Activated CD8-positive, alpha-beta memory T cell treated with anti-CD3 and anti-CD28 coated beads, Interleukin-2, amount 50 U/mL, for 1 hour (primary cell): ENCODE data around the gene TPMT.
"Not testable (repeated sequence)": the region's sequence is repeated elsewhere in the genome, so short reads cannot be mapped to it uniquely, and the experiment has no call there.

Experiments
- DNase-seq: peaks from one replicate; pipeline ENCODE4 v3.0.0-alpha.2; 2020; ENCODE audit errors: extremely low read depth

Gene TPMT

DNA sequence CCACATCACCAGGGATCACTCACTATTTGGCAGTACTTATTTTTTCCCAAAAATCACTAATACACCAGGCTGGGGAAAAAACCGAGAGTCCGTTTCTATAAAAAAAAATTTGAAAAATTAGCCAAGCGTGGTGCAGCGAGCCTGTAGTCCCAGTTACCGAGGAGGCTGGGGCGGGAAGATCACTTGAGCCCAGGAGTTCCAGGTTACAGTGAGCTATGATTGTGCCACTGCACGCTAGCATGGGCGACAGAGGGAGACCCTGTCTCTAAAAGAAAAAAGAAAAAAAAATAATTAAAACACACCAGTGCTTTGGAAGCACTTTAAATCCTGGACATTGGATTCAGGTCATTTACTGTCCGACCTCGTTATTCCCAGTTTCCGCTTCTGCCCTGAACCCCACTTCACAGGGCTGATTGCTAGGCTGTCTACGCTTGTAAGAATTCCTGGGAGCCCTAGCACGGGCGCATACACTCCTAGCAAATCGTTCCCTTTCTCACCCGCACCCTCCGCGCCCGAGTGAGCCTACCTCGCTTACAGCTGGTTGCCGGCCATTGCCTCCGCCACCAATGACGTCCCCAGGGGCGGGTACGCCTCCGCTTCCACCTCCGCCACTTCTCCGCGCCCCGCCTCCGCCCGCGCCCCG lies at the start of gene TPMT:
Gene TPMT, minus strand, starts transcription at position 571 of the 643 bp plus-strand sequence. CDS start 5,950 bp downstream, outside the sequence.
- DNase-seq: no peak

DNA sequence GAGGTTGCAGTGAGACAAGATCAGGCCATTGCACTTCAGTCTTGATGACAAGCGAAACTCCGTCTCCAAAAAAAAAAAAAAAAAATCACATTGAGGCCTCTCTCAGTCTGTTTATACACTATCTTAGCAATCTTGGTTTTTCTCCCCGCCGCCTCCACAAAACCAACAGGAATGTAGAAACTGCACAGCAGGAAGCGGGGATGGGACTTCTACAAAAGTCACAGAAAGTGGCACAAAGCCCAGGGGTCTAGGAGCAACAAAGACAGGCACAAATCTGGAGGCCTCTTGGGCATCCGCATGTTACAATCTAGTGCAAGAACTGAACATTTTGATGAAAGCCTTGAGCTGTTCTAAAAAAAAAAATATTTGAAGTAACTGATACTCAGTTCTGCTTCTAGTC lies 48.9 kb upstream of the TPMT start:
- no peak for DNase-seq

DNA sequence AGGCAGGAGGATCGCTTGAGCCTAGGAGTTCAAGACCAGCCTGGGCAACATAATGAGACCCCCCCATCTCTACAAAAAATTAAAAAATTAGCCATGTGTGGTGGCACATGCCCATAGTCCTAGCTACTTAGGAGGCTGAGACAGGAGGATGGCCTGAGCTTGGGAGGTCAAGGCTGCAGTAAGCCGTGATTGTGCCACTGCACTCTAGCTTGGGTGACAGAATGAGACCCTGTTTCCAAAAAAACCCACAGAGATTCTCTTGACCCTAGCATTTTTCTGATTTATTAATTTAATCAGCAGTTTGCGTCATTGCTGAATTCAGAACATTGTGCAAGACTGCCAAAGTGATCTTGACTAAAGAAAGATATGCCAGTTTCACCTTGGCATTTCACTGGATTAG lies 37.1 kb upstream of the TPMT start:
- no peak for DNase-seq

DNA sequence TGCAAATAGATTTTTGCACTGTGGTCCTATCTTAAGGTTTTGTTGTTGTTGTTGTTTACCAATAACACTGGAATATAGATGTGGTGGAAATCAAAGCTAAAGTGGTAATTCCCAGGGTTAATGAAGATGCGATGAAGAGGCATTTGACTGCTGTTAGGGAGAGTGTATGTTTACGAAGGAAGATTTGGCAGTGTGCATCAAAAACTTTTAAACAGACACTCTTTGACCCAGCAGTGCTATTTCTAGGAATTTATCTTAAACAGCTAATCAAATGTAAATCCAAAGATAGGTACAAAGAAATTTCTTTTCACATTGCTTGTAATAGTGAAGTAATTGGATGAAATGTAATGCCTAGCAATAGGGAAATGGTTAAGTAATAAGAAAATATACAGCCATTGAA lies 34.3 kb upstream of the TPMT start:
- no peak for DNase-seq

DNA sequence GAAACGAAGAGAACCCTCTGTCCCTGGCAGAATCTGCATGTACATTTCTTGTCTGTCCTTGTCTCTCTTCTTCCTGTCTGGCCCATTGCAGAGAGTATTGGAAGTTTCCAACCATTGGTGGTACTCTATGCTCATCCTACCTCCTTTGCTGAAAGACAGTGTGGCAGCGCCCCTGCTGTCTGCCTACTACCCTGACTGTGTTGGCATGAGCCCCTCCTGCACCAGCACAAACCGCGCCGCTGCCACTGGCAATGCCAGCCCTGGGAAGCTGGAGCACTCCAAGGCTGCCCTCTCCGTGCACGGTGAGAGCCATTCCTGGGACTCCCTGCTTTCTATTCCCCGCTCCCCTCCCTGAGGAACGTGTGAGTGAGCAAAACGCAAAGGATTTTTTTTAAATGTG lies 32.8 kb upstream of the TPMT start:
- no peak for DNase-seq

DNA sequence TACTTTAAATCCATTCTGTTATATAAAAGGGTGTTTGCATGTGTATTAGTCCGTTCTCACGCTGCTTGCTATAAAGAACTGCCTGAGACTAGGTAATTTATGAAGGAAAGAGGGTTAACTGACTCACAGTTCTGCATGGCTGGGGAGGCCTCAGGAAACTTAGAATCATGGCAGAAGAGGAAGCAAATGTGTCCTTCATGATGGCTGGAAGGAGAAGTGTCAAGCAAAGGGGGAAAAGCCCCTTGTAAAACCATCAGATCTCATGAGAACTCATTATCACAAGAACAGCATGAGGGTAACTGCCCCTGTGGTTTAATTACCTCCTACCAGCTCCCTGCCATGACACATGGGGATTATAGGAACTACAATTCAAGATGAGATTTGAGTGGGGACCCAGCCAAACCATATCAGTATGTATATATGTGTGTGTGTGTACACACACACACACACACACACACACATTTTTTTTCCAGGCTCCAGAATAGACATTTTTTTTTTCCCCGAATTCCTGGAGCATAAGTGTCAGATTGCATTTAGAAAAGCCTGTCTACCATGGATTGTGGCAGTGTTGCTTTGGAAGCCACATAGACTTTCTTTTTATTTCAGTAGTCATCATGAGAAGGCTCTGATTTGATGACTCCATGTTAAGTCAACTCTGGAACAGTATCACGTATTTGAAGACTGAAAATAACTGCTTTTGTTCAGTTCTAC lies 31.8 kb upstream of the TPMT start:
- DNase-seq: no peak

DNA sequence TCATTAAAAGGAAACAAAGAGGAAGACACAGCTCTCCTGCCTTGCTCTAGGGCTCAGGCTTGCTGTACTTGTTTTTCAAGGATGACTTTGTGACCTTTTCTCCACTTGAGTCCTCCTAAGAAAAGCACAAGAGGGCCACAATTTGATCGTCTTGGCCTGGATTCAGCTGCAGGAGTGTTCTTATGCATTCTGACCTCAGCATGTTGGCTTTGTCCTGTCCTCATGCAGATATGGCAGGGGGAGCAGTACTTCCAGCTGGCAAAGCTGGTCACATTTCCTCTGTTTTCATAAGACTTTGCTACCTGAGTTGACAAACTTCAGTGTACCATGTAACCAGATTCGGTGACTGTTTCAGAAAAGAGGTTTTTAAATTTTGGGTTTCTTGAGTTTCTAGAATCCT lies 31.2 kb upstream of the TPMT start:
- no peak for DNase-seq

DNA sequence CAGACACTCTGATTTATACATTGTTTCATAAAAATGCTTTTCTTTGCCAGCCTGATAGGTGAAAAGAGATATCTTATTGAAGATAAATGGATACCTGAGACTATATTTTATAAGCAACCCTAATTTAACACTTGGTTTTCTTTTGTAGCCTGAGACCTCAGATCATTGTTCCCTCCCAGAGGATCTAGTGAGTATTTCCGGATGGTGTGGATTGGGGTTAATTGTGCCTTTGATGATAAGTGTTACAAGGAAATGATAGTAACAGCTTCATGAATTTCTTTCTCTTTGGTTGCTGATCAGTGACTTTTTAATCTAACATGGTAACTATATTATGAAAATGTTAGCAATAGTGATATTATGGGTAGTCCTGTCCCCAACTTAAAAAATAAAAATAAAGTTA lies 30.7 kb upstream of the TPMT start:
- DNase-seq: no peak

DNA sequence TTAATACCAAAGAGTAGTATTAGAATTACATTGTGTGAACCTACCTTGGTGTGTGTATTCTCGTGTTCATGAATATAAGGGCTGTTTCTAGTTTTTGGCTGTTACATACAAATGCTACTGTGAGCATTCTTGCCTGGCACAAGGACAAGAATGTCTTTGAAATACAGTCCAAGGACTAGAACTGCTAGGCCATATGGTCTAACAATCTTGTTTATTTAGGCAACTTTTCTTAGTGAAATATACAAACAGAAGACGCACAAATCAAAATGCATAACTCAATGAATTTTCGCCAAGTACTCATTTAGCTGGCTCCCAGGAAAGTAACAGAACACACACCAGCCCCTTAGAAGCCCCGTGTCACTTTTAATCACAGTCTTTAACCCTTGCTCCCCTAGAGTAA lies 28.9 kb upstream of the TPMT start:
- DNase-seq: no peak

DNA sequence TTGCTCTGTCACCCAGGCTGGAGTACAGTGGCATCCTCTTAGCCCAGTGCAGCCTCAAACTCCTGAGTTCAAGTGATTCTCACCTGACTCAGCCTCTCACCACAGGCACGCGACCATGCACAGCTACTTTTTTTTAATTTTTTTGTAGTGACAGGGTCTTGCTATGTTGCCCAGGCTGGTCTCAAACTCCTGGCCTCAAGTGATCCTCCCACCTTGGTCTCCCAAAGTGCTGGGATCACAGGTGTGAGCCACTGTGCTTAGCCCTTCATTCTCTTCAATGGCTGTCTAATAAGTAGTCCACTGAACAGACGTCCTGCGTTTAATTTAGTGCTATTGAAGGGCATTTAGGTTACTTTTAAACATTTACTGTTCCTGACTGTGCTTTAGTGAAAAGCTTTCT lies 27.7 kb upstream of the TPMT start:
- DNase-seq: no peak

DNA sequence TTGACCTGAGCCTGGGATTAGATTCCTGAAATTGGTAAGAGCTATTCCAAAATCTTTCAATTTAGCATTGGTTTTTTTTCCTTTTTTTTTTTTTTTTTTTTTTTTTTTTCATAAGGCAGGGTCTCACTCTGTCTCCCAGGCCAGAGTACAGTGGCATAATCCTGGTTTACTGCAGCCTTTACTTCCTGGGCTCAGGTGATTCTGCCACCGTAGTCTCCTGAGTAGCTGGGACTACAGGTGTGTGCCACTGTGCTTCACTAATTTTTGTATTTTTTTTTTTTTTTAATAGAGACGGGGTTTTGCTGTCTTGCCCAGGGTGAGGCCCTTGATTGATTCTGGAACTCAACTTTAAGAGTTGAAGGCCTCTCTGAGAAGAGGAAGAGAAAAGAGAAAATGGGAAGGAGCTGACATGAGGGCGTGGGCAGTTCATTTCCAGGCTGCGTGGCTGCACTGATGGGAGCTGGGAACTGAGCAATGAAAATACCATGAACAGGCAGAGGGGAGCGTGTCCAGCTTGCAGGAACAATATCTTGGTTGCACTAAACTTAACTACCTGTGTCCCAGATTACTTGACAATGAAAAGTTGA lies 25.0 kb upstream of the TPMT start:
- DNase-seq: no peak

DNA sequence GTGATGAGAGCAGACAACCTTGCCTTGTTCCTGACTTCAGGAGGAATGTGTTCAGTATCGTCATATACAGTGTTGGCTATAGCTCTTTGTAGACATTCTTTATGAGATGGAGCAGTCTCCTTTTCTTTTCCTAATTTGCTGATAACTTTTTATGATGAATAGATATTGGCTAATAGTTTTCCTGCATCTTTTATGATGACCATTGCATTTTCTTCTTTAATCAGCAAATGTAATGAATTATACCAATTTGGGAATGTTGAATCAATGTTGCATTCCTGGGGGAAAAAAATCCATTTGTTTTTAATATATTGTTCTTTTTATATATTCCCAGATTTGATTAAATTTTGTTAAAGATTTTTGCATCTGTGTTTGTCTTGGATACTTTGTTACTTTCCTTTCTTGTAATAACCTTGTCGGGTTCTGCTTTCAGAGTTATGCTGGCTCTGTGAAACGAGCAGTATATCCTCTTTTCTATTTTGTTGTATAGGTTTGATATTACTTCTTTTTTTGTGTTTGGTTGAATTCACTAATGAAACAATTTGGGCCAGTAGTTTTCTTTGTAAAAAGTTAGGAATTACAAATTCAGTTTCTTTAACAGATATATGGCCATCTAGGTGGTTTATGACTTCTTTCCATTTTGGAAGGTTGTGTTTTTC lies 24.2 kb upstream of the TPMT start:
- no peak for DNase-seq

DNA sequence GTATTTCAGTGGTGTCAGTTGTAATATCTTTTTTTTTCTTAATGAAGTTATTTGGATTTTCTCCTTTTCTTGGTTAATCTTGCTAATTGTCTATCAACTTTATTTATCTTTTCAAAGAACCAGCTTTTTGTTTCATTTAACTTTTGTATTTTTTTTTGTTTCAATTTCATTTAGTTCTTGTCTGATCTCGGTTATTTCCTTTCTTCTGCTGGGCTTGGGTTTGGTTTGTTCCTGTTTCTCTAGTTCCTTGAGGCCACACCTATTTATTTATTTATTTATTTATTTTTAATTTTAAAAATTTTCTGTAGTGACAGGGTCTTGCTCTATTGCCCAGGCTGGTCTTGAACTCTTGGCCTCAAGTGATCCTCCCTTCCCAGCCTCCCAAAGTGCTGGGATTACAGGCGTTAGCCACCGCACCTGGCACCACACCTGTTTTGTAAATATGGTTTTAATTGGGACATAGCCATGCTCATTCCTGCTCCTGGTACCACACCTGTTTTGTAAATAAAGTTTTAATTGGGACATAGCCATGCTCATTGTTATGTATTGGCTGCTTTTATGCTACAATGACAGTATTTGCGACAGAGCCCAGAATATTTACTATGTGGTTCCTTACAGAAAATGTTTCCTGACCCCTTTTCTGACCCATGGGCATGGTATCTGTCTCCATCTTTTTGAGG lies 22.5 kb upstream of the TPMT start:
- DNase-seq: no peak

DNA sequence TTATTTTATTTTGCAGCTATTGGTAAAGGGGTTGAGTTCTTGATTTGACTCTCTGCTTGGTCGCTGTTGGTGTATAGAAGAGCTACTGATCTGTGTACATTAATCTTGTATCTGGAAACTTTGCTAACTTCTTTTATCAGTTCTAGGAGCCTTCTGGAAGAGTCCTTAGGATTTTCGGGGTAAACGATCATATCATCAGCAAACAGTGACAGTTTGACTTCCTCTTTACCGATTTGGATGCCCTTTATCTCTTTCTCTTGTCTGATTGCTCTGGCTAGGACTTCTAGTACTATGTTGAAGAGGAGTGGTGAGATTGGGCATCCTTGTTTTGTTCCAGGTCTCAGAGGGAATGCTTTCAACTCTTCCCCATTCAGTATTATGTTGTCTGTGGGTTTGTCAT lies 21.3 kb upstream of the TPMT start:
- DNase-seq: not testable (repeated sequence)

DNA sequence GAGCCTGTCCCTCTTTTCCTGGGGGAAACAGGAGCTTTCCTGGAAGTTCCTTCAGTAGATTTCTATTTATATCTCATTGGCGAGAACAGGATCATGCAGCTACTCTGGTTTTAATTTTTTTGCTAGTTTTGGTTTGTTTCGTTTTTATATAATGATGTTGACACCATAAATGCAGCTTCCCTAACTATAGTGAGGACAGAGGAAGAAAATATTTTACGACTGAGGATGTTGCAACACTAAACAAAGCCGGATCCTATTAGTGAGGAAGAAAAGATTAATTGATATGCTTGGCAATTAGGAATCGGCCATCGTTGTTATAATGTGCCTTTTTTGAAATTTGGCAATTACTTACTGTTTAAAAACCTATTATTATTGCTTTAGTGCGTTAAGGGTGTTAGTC lies 17.0 kb upstream of the TPMT start:
- no peak for DNase-seq

DNA sequence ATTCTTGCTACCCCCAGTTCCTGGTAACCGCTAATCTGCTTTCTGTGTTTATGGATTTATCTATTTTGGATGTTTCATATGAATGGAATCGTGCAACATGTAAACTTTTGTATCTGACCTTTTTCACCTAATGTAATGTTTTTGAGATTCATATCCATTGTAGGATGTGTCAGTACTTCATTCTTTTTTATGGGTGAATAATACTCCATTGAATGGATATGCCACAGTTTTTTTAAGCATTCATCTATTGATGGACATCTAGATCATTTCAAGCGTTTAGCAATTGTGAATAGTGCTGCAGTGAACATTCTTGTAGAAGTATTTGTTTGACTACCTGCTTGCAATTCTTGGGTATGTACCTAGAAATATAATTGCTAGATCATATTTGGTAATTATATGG lies 13.4 kb upstream of the TPMT start:
- no peak for DNase-seq

DNA sequence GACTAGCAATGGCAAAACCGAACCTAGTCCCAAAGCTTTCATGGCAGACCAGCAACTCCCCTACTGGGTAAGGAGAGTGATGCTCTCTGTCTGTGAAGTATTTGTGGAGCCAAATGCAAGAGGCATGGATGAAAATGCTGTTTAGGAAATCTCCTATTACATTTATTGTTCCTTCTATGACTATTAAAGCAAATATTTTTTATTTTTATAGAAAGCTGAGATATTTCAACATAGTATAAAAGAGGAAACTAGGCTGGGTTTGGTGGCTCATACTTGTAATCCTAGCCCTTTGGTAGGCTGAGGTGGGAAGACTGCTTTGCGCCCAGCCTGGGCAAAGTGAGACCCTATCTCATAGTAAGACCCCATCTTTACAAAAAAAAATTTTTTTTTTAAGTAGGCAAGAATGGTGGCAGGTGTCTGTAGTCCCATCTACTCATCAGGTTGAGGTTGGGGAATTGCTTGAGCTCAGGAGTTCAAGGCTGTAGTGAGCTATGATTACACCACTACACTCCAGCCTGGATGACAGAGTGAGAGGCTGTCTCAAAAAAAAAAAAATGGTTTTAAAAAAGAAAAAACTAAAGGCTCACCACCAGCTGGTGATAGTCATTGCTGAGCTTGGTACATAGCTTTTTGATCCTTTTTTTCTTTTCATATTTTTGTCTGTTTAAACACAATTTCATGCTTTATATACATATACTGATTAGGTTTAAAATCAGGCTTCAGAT lies 11.6 kb upstream of the TPMT start:
- no peak for DNase-seq

DNA sequence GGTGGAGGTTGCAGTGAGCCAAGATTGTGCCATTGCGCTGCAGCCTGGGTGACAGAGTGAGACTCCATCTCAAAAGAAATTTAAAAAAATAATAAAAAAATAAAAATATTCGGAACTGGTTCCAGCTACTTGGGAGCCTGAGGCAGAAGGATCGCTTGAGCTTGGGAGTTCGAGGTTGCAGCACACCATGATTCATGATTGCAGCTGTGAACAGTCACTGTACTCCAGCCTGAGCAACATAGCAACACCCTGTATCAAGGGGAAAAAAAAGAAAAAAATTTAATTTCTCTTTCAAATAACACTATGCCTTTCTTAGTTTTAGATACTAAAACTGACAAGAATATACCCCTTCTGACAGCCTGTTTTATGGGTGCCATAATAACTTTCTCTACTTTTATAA lies 10.9 kb upstream of the TPMT start:
- no peak for DNase-seq

DNA sequence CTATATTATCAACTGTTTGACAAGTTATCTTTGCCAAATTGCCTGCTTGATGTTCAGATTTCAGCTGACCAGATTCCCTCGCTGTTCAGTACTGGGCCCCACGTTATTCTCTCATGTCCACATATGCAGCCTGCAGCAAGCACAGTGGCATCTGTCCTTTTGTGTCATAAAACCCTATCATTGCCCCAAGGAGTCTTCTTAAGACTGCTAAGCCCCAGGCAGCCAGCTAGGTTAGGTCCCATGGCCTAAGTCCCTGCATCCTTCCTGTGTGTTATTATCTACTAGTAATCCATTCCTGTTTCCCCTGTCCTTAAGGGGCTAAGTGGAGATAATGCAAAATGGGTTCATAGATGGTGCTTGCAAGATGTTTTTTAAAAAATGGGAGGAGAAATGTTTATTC lies 7.5 kb upstream of the TPMT start:
- DNase-seq: no peak

DNA sequence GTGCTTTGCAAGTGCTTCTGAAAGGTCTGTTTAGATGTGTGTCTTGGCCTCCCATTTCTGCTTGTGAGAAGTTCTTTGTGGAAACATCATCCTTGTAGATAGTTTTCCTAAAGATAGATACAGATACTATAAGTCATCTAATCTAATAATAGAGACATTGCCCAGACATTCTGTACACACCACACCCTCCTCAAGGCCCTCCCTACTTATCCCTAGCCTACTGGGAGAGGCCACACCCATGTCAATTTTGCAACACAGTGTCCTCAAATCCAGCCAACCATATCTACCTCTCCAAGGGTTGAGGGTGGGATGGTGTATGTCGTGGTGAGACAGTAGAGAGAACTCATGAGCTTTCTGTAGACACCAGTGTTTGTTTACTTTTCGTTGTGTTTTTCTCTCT lies 6.6 kb upstream of the TPMT start:
- DNase-seq: no peak

DNA sequence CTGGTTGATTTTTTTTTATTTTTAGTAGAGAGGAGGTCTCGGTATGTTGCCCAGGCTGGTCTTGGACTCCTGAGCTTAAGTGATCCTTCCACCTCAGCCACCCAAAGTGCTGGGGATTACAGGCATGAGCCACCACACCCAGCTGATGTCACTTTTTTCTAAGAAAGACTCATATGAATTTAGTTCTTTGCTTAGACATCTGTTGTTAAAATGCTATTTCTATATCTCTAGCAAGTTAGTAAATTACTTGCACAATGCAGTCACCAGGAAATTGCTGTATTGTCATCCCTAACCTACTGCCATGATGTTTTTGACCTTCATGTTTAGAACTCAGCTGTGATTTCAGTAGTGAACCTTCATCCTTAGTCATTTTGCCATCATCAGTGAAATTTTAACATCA lies 6.0 kb upstream of the TPMT start:
- DNase-seq: no peak
